ENCODE data around the gene TMEM132D.

GRCh38 chr12:129366656-129367055 is 537.2 kb downstream of the TMEM132D start:
- no peak for TF ChIP-seq CTCF (IDR thresholded peaks at IDR 0.05)
- TF ChIP-seq POLR2A (IDR thresholded peaks at IDR 0.05), result no peak
